Measurements from ENCODE around the gene CCR7.
A peak's percentile ranks its signal among the peaks of the same experiment; 100 is the strongest.
"Not testable (repeated sequence)": the region's sequence is repeated elsewhere in the genome, so short reads cannot be mapped to it uniquely, and the experiment has no call there.

The CCR7 gene

GRCh38 chr17:40550608-40551007 lies 14.7 kb downstream of the CCR7 start:
- no peak for DNase-seq (ENCODE audit: low spot score)

- DNase-seq (ENCODE audit: low spot score), result peak; percentile 64
These were observed 16.1 kb downstream of the CCR7 start for GRCh38 chr17:40548982-40549685.

GRCh38 chr17:40548491-40548981 lies 16.7 kb downstream of the CCR7 start:
- no peak for DNase-seq (ENCODE audit: low spot score)

- no peak for DNase-seq (ENCODE audit: low spot score)
These were observed 17.3 kb downstream of the CCR7 start for GRCh38 chr17:40547785-40548478.

- no peak for DNase-seq (ENCODE audit: low spot score)
These were observed 18.0 kb downstream of the CCR7 start for GRCh38 chr17:40547079-40547784.

GRCh38 chr17:40546497-40546896 lies 18.8 kb downstream of the CCR7 start:
- DNase-seq (ENCODE audit: low spot score), result not testable (repeated sequence)

- DNase-seq (ENCODE audit: low spot score), result no peak
These were observed 19.6 kb downstream of the CCR7 start for GRCh38 chr17:40545660-40546059.

- DNase-seq (ENCODE audit: low spot score), result no peak
These were observed 22.5 kb downstream of the CCR7 start for GRCh38 chr17:40542558-40543411.

- DNase-seq (ENCODE audit: low spot score), result no peak
These were observed 23.3 kb downstream of the CCR7 start for GRCh38 chr17:40541873-40542557.

- DNase-seq (ENCODE audit: low spot score), result no peak
These were observed 24.0 kb downstream of the CCR7 start for GRCh38 chr17:40541060-40541872.

GRCh38 chr17:40540448-40540847 lies 24.8 kb downstream of the CCR7 start:
- DNase-seq (ENCODE audit: low spot score), result no peak

GRCh38 chr17:40539711-40540411 lies 25.4 kb downstream of the CCR7 start:
- no peak for DNase-seq (ENCODE audit: low spot score)

- DNase-seq (ENCODE audit: low spot score), result no peak
These were observed 26.2 kb downstream of the CCR7 start for GRCh38 chr17:40538936-40539705.

GRCh38 chr17:40538019-40538935 lies 27.0 kb downstream of the CCR7 start:
- DNase-seq (ENCODE audit: low spot score), result no peak

GRCh38 chr17:40536295-40537171 lies 28.7 kb downstream of the CCR7 start:
- no peak for DNase-seq (ENCODE audit: low spot score)

- no peak for DNase-seq (ENCODE audit: low spot score)
These were observed 29.4 kb downstream of the CCR7 start for GRCh38 chr17:40535924-40536294.

GRCh38 chr17:40535438-40535837 lies 29.8 kb downstream of the CCR7 start:
- DNase-seq (ENCODE audit: low spot score), result no peak
